Germinal center (tissue), 1 donor: Measurements from ENCODE around the gene APBB1IP.
A peak's percentile ranks its signal among the peaks of the same experiment; 100 is the strongest.
"Not testable (repeated sequence)": the region's sequence is repeated elsewhere in the genome, so short reads cannot be mapped to it uniquely, and the experiment has no call there.

ENCODE experiments used
- DNase-seq: peaks from one replicate; pipeline ENCODE4 v3.0.0; 2012; ENCODE audit warnings: mixed read lengths, low spot score

APBB1IP gene, protein sequence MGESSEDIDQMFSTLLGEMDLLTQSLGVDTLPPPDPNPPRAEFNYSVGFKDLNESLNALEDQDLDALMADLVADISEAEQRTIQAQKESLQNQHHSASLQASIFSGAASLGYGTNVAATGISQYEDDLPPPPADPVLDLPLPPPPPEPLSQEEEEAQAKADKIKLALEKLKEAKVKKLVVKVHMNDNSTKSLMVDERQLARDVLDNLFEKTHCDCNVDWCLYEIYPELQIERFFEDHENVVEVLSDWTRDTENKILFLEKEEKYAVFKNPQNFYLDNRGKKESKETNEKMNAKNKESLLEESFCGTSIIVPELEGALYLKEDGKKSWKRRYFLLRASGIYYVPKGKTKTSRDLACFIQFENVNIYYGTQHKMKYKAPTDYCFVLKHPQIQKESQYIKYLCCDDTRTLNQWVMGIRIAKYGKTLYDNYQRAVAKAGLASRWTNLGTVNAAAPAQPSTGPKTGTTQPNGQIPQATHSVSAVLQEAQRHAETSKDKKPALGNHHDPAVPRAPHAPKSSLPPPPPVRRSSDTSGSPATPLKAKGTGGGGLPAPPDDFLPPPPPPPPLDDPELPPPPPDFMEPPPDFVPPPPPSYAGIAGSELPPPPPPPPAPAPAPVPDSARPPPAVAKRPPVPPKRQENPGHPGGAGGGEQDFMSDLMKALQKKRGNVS

DNA sequence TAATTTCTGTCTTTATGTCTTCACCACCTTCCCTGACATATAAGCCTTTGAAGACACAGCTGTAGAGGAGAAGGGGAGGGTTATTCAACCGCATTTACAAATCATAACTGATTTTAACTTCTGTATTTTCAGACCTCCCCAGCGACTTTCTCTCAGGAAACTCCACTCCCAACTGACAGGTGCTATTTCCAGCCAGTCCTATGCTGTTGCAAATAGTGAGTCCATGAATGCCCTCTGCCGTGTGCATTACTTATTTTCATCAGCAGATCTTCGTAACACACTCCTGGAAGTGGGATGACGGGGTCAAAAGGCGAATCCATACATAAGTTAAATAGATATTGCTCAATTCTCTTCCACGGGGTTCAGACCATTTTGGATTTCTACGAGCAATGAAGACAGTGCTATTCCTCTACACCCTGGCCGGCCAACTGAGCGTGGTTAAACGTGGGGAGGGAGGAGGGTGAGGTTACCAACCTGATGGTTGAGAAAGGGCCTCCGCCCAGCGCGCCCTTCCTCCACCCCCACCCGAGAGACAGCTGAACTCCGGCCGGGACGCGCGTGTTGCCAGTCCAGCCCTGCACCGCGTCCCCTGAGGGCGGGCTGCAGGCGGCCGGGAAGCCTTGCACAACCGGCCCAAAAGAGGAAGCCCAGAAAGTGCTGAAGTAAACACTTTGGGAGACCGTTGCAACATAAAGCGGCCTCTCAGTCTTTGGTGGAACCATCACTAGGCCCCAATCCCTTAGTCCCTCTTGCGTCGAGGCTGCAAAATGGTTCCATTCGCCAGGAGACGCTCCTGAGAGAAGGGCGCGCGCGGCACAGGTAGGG lies at the start of gene APBB1IP:
Gene APBB1IP (plus strand): TSS at position 705 of the 825 bp plus-strand sequence. CDS start 53,986 bp downstream, outside the sequence.
- DNase-seq, result peak; percentile 70

GRCh38 chr10:26389533-26389932 lies 48.6 kb upstream of the APBB1IP start:
- DNase-seq, result no peak

GRCh38 chr10:26391701-26392695 lies 46.1 kb upstream of the APBB1IP start:
- no peak for DNase-seq

DNA sequence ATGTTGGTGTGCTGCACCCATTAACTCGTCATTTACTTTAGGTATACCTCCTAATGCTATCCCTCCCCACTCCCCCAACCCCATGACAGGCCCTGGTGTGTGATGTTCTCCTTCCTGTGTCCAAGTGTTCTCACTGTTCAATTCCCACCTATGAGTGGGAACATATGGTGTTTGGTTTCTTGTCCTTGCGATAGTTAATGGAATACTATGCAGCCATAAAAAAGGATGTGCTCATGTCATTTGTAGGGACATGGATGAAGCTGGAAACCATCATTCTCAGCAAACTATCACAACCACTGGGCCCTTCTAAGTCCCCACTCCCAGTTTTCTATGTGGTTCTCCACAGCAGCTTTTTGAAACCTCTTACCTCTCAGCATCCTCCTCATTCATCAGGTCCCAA lies 39.8 kb upstream of the APBB1IP start:
- not testable (repeated sequence) for DNase-seq

GRCh38 chr10:26407406-26407969 lies 30.7 kb upstream of the APBB1IP start:
- DNase-seq, result no peak

GRCh38 chr10:26408858-26409494 lies 29.2 kb upstream of the APBB1IP start:
- peak; percentile 24 for DNase-seq

- DNase-seq, result no peak
Measured at GRCh38 chr10:26410356-26410755, 27.8 kb upstream of the APBB1IP start.

GRCh38 chr10:26412932-26413331 lies 25.2 kb upstream of the APBB1IP start:
- DNase-seq, result no peak

DNA sequence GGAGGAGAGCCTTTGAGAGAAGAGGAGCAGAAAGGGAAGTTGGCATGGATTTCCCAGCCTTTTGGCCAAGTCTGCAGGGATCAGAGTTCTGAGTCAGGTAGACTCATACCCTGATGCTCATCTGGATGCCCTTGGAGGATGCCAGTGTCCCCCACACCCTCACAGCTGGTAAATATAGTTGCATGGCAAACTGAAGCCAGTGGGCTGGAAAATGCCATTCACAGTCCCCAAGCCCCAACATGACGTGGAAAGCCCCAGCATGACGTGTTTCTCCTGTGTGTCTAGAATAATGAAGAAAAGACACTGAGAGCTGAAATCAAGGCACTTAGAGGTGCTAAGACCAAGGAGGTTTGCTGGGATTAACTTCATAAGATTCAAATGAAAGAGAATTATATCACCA lies 24.8 kb upstream of the APBB1IP start:
- no peak for DNase-seq

DNA sequence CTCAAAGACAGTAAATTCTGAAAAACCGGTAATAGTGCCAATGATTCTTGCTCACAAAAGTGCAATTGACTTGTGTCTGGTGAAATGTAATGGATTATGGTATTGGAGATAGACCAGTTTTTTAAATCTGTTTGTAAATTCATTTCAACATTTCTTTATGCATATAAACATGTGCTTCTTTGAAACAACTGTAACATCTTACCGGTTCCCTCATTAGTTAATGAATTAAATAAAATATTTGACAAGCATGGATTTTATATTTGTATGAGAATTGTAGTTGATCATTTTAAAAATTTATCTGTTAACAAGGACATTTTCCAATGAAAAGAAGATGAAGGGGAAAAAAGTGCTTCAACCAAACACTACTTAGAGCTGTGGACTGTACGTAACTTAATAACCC lies 21.0 kb upstream of the APBB1IP start:
- DNase-seq, result no peak

- DNase-seq, result no peak
Measured at GRCh38 chr10:26422977-26423376, 15.2 kb upstream of the APBB1IP start.

DNA sequence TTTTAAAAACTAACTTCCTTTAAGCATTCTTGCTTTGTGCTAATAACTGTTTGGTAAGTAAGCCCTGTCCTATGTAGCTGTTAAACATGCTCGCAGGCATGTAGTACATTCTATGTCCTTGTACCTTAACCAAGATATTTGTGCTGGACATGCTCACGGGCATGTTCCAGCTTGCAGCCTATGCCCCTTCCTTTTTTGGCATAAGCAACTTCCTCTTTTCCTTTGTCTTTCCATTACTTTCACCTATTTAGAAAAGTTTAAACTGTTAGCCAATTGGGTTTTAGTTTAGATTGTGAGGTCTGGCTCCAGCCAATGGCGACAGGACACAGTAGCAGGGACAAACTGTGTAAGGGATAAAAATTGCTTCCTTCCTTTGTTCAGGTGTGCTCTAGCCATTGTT lies 14.4 kb upstream of the APBB1IP start:
- DNase-seq, result no peak

DNA sequence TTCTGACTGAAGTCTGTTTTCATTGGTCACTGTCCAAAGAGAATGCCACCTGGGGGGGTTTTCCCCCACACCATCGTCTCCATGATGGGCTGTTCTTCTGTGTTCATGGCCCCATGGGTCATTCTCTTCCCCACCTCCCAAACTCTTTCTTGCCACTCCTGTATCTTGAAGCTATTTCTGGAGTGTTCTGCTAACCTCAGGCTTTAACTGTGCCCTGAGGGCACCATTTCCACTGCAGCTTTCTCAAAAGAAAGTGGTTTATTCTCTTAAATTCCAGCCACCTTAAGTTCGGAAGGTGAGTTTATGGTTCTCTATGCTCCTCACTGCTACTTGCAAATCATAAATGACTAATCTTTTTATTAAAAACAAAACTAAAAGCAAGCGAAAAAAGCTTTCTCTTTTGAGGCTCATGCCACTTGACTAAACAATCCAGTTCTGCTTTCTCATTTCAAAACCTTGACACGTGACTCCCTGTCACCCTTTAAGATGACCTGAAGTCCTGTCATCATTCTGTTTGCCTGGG lies 7.4 kb upstream of the APBB1IP start:
- peak; percentile 67 for DNase-seq

DNA sequence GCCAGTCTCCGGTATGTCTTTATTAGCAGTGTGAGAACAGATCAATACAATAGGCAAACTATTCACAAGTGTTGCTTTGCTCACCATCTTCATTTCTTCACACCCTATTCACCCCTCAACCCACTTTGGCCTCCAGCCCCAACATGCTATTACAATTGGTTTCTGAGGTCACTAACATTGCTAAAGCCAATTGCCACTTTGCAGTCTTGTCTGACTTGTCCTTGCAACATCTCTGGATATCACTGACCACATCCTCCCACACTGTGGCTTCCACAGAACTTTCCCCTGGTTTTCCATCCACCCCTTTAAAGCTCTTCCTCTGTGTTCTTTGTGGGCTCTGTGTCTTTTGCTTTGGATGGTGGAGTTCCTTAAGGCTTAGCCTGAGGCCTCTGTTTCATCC lies 5.2 kb upstream of the APBB1IP start:
- DNase-seq, result no peak

DNA sequence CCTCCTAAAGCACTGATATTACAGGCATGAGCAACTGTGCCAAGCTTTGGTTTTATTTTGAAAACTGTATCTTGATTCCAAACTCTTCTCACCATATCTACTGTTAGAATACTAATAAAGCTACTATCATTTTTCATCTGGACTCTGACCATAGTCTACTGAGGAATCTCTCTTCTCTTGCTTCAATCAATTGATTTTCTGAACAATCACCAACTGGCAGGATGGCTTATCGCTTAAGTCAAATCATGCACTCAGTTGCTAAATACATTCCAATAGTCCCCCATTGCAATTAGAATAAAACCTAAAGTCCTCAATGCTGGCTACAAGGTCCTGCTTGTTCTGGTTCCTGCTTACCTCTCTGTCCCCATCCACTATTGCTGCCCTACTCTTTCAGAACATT lies 2.3 kb upstream of the APBB1IP start:
- DNase-seq, result no peak

- no peak for DNase-seq
Measured at GRCh38 chr10:26436848-26437247, 1.3 kb upstream of the APBB1IP start.

DNA sequence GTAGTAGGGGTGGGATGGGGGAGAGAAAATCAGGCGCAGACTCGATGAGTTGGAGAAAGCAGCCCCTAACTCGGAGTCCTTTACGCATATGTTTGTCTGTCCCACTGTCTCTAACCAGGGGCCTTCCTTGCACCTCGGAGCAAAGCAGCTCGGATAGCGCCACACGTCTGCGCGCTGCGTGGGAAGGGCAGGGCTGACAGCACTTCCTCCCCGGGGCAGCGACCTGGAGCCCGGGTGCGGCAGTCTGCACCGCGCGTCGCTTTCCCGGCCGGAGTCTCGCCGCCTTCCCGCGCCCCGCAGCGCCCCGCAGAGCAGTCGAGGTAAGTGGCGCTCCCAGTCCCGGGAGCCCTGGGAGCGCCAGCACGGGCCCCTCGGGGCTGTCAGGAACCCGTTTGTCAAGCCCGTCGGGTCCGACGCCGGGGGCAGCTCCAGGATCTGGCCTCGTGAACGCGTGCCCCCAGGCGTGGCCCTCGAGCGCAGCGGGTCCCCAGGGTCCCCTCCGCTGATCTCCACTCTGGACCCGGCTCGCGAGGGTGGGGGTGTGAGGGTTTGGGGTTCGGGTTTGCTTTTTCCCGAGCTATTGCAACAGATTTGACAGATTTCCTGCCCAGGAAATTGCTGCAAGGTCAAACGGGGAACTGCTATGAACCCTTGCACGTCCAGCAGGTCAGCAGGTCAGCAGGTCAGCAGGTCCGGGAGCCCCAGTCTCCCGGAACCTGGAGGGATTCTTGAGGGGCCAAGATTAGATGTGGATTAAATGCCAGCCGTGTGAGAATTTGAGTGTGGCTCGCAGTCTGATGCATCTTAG lies 597 bp downstream of the APBB1IP start:
- peak; percentile 70 for DNase-seq

DNA sequence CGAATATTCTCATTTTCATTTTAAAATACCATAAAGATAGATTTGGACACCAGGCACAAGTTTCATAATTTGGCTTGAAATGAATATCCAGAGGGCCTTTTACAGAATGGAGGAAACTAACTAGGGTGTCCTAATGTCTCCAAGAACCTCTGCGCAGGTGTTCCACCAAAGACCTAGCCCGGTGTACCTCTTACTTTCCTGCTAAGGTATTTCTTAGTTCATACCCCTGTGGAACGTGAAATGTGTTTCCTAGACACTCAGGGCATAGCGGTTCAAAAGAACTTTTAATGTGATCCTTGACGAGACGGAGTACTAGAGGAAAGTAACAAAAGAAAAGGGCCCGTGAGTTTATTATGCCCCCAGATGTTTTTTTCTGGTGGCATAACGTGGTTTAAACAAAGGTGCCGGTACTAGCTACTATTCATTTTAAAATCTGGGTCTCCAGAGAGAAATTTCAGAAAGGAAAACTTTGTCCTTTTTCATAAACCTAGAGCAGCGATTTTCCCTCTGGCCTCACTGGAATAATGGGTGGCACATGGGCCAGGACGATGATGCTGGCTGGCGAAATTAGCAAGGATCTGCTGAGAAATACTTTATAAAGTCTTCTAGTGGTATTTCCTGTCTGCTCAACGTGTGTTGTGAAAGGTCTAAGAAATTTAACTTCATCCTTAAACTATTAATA lies 1.4 kb downstream of the APBB1IP start:
- DNase-seq, result no peak

GRCh38 chr10:26440088-26440470 lies 1.9 kb downstream of the APBB1IP start:
- DNase-seq, result no peak
